HG02588 (cell line): ENCODE measurements around the gene SKA2.
"Not testable (repeated sequence)": the region's sequence is repeated elsewhere in the genome, so short reads cannot be mapped to it uniquely, and the experiment has no call there.

Experiments
- ATAC-seq: cut with Tn5 transposase; IDR thresholded peaks from one replicate; pipeline ENCODE4 v1.9.1; 2021; ENCODE audit warnings: mild to moderate bottlenecking, moderate library complexity; ENCODE audit not compliant: unreplicated experiment

The SKA2 gene

GRCh38 chr17:59105852-59106462 lies 49.0 kb downstream of the SKA2 start:
- peak; percentile 14 for ATAC-seq

GRCh38 chr17:59101178-59101577 lies 53.8 kb downstream of the SKA2 start:
- no peak for ATAC-seq

- no peak for ATAC-seq
Measured at GRCh38 chr17:59097876-59098275, 57.1 kb downstream of the SKA2 start.

- no peak for ATAC-seq
Measured at GRCh38 chr17:59094861-59095530, 60.0 kb downstream of the SKA2 start.

DNA sequence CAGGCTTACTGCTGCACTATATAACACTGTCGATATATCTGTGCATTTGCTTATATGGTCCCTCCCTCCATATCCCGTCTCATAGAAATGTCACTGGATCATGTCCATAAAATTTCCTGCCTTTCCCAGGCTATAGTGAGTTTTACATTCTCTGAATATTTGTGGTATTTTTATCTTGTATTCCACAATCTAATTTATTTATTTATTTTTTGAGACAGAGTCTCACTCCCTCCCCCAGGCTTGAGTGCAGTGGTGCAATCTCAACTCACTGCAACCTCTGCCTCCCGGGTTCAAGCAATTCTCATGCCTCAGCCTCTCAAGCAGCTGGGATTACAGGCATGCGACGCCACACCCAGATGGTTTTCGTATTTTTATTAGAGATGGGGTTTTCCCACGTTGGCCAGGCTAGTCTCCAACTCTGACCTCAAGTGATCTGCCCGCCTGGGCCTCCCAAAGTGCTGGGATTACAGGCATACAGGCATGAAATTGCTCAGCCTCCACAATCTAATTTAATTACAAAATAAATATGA lies 61.2 kb downstream of the SKA2 start:
- ATAC-seq, result no peak

DNA sequence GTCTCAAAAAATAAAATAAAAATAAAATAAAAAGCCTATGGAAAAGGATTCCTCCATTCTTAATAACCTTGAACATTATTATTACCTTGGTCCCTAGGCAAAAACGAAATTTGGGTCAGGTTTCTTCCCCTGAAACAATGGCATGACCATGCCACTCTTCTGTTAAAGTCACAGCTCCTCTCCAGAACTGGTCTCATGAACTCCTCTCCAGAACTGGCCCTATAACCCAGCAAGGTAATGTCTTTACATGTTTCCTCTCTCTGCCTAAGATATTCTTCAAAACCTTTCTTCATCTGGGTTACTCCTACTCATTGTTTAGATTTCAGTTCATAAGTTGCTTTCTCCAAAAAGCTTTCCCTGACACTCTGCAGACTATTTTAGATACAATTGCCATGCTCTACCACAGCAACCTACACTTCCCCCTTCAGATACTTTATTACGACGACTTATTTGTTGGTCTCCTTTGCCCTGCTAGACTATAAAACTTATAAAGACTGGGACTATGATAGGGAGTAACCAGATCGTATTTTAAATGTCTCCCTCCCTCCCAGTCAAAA lies 61.8 kb downstream of the SKA2 start:
- ATAC-seq, result no peak

- not testable (repeated sequence) for ATAC-seq
Measured at GRCh38 chr17:59090593-59090992, 64.4 kb downstream of the SKA2 start.

GRCh38 chr17:59084154-59084553 lies 70.8 kb downstream of the SKA2 start:
- ATAC-seq, result no peak

GRCh38 chr17:59074494-59074893 lies 80.5 kb downstream of the SKA2 start:
- no peak for ATAC-seq

DNA sequence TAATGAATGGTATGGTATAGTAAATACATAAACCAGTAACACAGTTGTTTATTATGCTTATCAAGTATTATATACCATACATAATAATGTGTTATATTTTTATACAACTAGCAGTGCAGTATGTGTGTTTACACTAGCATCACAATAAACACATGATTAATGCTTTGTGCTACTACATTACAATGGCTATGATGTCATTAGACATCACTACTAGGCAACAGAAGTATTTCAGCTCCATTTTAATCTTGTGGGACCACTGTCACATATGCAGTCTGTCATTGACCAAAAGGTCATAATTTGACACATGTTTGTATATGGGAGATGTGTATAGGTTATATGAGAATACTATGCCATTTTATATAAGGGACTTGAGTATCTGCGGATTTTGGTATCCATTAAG lies 81.0 kb downstream of the SKA2 start:
- no peak for ATAC-seq

DNA sequence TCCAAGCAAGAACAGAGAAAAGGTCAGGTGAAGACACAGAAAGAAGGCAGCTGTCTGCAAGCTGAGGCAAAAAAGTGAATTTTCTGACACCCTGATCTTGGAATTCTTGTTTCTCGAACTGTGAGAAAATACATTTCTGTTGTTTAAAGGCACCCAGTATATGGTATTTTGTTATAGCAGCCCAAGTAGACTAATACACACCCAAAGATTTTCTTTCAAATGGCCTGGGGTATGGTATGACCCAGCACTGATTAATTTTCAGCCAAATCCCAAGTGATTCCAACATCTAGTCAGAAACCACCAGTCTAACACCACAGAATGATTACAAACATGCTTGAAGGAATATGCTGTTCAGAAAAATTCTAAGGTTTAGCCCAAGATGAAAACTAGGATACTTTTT lies 85.1 kb downstream of the SKA2 start:
- no peak for ATAC-seq

GRCh38 chr17:59067756-59068155 lies 87.2 kb downstream of the SKA2 start:
- ATAC-seq, result no peak

- ATAC-seq, result no peak
Measured at GRCh38 chr17:59067340-59067739, 87.6 kb downstream of the SKA2 start.

GRCh38 chr17:59062509-59062908 lies 92.5 kb downstream of the SKA2 start:
- no peak for ATAC-seq
